NCI-H128 (cell line): ENCODE data around the gene TNRC6A.

Experiments used
- DNase-seq: peaks from one replicate; lab custom pipeline; 2025; ENCODE audit not compliant: unreplicated experiment; lab: John Stamatoyannopoulos, UW

The TNRC6A gene

DNA sequence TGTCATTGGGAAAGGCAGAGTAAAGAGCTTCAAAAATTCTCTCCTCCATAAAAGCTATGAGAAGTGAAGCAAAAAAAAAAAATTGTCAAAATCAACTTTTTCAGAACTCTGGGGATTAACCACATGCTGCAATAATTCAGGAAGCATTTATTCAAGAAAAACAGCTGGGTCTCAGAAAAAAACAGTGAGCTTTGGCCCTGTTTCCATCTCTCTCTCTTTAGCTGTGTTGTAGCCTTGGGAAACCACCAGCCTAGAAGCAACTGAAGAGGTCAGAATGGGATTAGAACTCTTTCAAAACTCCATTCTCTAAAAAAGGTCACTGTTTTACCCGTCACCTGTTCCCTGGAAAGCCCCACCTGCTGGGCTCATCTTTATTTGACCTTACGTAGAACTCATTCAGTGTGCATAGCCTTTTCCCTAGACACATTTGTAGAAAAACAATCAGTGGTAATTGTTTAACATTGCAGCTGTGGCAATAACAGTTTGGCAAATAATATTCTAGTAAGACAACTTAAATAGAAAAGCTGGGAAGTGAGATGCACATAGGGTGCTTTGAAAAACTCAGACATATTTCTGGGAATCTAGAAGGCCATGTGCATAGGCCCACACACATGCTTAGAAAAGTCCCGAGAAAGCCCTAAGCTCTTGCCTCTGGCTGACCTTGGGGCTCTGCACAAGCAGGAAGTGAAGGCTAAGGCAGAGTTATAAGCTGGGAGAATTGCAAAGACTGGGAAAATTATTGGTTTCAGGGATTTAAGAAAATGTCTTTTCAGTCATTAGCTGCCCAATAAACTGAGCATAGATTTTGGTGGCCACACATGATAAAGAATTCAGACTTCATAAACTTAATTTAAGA is 134.4 kb downstream of the TNRC6A start:
- no peak for DNase-seq

DNA sequence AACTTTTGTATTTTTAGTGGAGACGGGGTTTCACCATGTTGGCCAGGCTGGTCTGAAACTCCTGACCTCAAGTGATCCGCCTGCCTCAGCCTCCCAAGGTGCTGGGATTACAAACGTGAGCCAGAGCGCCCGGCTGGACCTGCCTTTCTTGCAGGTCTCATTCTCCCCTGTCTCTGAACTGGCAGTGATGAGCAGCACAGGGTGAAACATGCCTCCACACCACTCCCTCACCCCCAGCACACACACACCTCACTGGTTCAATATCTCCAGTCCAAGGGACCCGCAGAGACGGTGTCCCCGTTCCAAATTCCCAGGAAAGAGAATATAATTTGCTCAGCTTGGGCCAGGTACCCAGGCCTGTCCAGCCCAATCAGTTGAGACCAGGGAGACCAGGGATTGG is 139.6 kb downstream of the TNRC6A start:
- no peak for DNase-seq

DNA sequence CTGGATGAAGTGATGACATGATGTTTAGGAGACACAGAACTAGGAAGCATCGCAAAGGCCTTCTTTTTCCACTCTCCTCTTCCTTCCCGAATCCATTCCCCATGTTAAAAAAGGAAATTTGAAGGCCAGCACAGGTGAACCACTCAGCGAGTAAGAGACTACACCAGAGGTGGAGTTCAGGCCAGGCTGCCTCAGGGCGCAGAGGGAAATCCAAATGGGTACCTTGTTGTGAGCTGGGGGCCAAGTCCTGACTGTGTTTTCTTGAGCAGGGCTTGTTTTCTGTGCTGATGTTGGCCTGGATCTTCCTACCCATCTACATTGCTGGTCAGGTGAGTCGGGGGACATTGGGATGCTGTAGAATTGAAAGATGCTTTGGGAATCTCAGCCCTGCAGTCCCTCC is 142.4 kb downstream of the TNRC6A start:
- no peak for DNase-seq

DNA sequence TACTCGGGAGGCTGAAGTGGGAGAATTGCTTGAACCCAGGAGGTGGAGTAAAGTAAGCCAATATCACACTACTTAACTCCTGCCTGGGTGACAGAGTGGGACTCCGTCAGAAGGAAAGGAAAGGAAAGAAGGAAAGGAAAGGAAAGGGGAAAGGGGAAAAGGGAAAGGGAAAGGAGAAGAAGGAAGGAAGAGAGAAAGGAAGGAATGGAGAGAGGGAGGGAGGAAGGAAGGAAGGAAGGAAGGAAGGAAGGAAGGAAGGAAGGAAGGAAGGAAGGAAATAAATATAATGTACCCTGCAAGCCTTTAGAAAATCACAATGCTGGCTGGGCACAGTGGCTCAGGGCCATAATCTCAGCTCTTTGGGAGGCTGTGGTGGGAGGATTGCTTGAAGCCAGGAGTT is 143.6 kb downstream of the TNRC6A start:
- no peak for DNase-seq

DNA sequence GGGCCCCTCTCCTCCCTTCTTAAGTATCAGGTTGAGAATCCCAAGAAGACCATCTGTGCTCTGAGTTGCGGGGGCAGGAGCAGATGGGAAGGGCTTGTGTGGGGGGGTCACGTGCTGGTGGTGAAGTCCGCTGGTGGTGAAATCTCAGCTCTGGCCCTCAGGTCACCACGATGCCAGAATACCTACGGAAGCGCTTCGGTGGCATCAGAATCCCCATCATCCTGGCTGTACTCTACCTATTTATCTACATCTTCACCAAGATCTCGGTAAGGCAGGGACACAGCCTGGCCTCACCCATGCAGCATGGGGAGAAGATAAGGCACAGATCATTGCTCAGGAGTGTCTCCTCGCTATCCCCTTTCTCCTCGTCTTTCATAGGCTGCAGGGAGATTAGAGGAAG is 146.0 kb downstream of the TNRC6A start:
- no peak for DNase-seq
